SJCRH30 (cell line): ENCODE results near the gene ORM1. TPM values are rescaled to one million over a fixed set of nuclear protein-coding genes. Genes with fewer than 3 reads are reported as not detected.

Source experiments
- DNase-seq, 2 experiments: peaks; one replicate each; pipeline ENCODE4 v3.0.0-alpha.2; 2015 to 2020
- H3K27ac ChIP-seq: fragments of 250-450 bp; sonication (Bioruptor Pico); 2 replicates; pipeline ENCODE4 v1.5.1; 2020; ENCODE audit warnings: mild to moderate bottlenecking, moderate library complexity
- H3K27me3 ChIP-seq: fragments of 250-450 bp; sonication (Bioruptor Pico); 2 replicates; pipeline ENCODE4 v1.5.1; 2020; ENCODE audit warnings: mild to moderate bottlenecking, moderate library complexity
- H3K36me3 ChIP-seq: fragments of 250-450 bp; sonication (Bioruptor Pico); 2 replicates; pipeline ENCODE4 v1.5.1; 2020; ENCODE audit warnings: mild to moderate bottlenecking, moderate library complexity
- H3K4me1 ChIP-seq: fragments of 250-450 bp; sonication (Bioruptor Pico); 2 replicates; pipeline ENCODE4 v1.5.1; 2020; ENCODE audit warnings: mild to moderate bottlenecking, moderate library complexity
- H3K4me3 ChIP-seq: fragments of 250-450 bp; sonication (Bioruptor Pico); 2 replicates; pipeline ENCODE4 v1.5.1; 2020; ENCODE audit warnings: mild to moderate bottlenecking, moderate library complexity
- H3K9me3 ChIP-seq: fragments of 250-450 bp; sonication (Bioruptor Pico); replicated peaks from 2 replicates; pipeline ENCODE4 v1.5.1; 2020; ENCODE audit warnings: mild to moderate bottlenecking, moderate library complexity
- total RNA-seq: library from RNA; depleted of rRNA; stranded (reverse); fragments of >200 nt; shearing (Covaris generic); gene quantifications from 2 replicates; pipeline ENCODE4 v1.2.3, GENCODE V29; 2014; rRNA removed

ORM1 gene
- total RNA-seq, 1 experiment from 2014 or later: not detected

DNA sequence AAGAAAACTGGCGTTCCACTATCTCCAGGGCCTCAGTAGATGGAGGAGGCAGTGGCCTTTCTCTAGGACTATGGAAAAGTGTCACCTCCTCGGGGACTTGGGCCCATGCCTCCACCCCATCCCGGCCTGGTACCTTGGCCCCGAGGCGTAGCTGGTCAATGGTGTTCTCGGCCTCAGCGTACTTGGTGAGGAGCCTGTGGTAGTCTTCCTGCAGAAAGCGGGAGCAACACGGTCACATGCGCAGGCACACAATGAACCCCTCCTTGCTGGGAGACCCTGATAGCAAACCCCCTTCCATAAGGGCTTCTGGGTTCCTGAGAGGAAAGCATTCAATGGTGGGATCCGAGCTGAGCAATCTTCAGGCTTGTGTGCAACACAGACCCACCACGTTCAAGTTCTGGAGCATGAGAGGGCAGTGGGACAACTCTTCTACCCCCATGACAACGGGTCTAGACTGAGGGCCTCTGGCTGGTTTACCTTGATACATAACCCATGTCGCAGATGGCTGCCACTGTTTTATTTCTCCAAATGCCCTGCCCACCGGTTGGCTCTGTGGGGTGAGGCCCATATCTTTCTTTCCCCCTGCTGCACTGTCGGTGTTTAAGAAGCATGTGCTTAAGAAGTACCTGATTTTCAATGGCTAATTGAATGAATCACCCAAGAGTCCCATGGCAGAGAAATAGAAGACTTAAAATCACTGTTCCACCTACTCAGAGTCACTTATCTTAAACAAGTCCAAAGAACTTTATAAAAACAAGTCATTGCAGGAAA lies 51.2 kb downstream of the ORM1 start:
- Histone ChIP-seq H3K27me3 (no peaks in the 10 kb centered on the region), H3K36me3 (no peaks in the 10 kb centered on the region), H3K4me3 (no peak overlapping the region), H3K4me1 (peaks cover 5% of the 10 kb centered on the region), H3K9me3 (no peaks in the 10 kb centered on the region), H3K27ac (no peak overlapping the region)
- no peak for DNase-seq

DNA sequence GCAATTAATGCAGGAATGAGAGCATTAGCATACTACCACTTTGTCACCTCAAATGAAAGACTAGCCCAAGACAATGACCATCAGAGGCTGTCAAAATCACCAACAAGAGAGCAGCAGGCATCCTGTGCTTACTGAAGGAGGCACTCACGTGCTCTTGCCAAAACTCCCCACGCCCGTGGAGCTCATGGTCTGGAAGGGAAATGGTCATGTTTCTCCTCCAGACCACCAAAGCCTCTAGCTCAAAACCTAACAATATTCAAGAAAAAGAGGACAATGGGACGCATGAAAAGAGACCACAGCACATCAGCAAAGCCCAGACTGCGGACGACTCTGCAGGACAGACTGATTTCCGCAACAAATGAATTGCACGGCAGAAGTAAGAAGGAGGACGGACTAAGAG lies 52.0 kb downstream of the ORM1 start:
- H3K4me3 ChIP-seq: no peak overlapping the region
- H3K36me3 ChIP-seq: no peaks in the 10 kb centered on the region
- no peak overlapping the region for H3K27ac ChIP-seq
- H3K9me3 ChIP-seq: no peaks in the 10 kb centered on the region
- no peaks in the 10 kb centered on the region for H3K27me3 ChIP-seq
- H3K4me1 ChIP-seq: peaks cover 5% of the 10 kb centered on the region
- no peak for DNase-seq

DNA sequence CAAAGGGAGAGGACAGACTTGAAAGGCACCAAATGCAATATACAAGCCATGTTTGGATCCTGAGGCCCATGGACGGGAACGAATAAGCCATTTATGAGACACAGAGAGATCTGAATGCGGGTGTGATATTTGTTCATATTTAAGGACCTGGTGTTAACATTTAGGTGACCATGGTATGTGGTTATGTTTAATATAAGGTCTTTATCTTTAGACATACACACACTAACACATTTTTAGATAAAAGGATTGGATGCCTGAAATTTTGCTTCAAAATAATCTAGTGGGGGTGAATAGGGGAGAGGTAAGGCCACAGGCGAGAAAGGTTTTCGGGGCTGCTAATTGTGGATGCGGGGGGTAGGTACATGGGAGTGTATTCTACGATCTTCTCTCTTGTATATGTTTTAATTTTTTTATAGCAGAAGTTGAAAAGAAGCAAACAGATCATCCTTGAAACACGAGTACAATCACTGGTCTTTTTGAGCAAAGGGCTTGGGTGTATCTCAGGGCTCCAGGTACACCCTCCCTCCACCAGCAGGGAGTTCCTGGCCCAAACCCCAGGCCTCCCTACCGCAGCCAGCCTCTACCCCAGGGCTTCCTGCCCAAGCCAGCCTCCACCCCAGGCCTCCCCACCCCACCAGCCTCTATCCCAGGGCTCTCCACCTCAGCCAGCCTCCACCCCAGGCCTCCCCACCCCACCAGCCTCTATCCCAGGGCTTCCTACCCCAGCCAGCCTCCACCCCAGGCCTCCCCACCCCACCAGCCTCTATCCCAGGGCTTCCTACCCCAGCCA lies 52.7 kb downstream of the ORM1 start:
- Histone ChIP-seq H3K9me3 (no peaks in the 10 kb centered on the region), H3K36me3 (no peaks in the 10 kb centered on the region), H3K27ac (no peak overlapping the region), H3K27me3 (no peaks in the 10 kb centered on the region), H3K4me3 (no peak overlapping the region), H3K4me1 (peaks cover 5% of the 10 kb centered on the region)
- no peak for DNase-seq

Other genes with a start within 250 kb of the ORM1 start
- gene AMBP, start 244.8 kb upstream of the ORM1 start, total RNA-seq: 0.55 and 0.81 TPM in 2 replicates
- gene KIF12, start 223.8 kb upstream of the ORM1 start, total RNA-seq: 0.13 TPM in 1 of 2 replicates, not detected in the other
- gene COL27A1, start 167.6 kb upstream of the ORM1 start, total RNA-seq: 13.0 and 18.6 TPM in 2 replicates
- not detected in 2 replicates for gene ORM2, start 6.8 kb downstream of the ORM1 start, total RNA-seq
- gene AKNA, start 64.9 kb downstream of the ORM1 start, total RNA-seq: 2.0 and 3.1 TPM in 2 replicates
- 2.5 and 3.1 TPM in 2 replicates for gene WHRN, start 182.4 kb downstream of the ORM1 start, total RNA-seq